ENCODE measurements around the gene GSTO2.

DNA sequence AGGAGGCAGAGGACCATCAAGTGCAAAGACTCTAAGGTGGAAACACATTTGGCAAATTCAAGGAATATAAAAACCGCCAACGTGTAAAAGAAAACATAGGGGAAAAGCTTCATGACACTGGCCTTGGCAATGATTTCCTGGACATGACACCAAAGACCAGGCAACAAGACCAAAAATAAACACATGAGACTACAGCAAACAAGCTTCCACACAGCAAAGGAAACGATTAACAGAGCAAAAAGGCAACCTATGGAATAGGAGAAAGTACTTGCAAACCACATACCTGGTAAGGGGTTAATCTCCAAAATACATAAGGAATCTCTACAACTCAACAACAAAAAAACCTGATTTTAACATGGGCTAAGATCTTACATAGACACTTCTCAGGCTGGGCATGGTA, 10.8 kb upstream of the GSTO2 start:
- TF ChIP-seq ZNF121 (tag by site-specific recombination; IDR thresholded peaks at IDR 0.05) (no peak), SALL2 (tag by site-specific recombination; IDR thresholded peaks at IDR 0.05; ENCODE audit: borderline replicate concordance) (no peak), GLIS2 (tag by site-specific recombination; IDR thresholded peaks at IDR 0.05) (no peak), KLF8 (tag by site-specific recombination; IDR thresholded peaks at IDR 0.05) (no peak), KLF9 (tag by site-specific recombination; IDR thresholded peaks at IDR 0.05; ENCODE audit: low read depth) (no peak), ZNF677 (tag by site-specific recombination; IDR thresholded peaks at IDR 0.05) (no peak), BCL11B (tag by site-specific recombination; IDR thresholded peaks at IDR 0.05; ENCODE audit: low read depth) (no peak), ZBTB7A (tag by site-specific recombination; IDR thresholded peaks at IDR 0.05; ENCODE audit: low read depth) (no peak), PRDM1 (tag by site-specific recombination; IDR thresholded peaks at IDR 0.05) (no peak)
- TF ChIP-seq, protein P1, sequence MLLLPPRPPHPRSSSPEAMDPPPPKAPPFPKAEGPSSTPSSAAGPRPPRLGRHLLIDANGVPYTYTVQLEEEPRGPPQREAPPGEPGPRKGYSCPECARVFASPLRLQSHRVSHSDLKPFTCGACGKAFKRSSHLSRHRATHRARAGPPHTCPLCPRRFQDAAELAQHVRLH (tag by site-specific recombination; IDR thresholded peaks at IDR 0.05), result no peak
- TF ChIP-seq, protein P2, sequence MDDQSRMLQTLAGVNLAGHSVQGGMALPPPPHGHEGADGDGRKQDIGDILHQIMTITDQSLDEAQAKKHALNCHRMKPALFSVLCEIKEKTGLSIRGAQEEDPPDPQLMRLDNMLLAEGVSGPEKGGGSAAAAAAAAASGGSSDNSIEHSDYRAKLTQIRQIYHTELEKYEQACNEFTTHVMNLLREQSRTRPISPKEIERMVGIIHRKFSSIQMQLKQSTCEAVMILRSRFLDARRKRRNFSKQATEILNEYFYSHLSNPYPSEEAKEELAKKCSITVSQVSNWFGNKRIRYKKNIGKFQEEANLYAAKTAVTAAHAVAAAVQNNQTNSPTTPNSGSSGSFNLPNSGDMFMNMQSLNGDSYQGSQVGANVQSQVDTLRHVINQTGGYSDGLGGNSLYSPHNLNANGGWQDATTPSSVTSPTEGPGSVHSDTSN (CRISPR knock-in tag; IDR thresholded peaks at IDR 0.05), result no peak
- TF ChIP-seq, protein P3, sequence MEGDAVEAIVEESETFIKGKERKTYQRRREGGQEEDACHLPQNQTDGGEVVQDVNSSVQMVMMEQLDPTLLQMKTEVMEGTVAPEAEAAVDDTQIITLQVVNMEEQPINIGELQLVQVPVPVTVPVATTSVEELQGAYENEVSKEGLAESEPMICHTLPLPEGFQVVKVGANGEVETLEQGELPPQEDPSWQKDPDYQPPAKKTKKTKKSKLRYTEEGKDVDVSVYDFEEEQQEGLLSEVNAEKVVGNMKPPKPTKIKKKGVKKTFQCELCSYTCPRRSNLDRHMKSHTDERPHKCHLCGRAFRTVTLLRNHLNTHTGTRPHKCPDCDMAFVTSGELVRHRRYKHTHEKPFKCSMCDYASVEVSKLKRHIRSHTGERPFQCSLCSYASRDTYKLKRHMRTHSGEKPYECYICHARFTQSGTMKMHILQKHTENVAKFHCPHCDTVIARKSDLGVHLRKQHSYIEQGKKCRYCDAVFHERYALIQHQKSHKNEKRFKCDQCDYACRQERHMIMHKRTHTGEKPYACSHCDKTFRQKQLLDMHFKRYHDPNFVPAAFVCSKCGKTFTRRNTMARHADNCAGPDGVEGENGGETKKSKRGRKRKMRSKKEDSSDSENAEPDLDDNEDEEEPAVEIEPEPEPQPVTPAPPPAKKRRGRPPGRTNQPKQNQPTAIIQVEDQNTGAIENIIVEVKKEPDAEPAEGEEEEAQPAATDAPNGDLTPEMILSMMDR (tag by site-specific recombination; IDR thresholded peaks at IDR 0.05), result no peak
